H54 (cell line): Measurements from ENCODE around the gene ADAM17.
"Not testable (repeated sequence)": the region's sequence is repeated elsewhere in the genome, so short reads cannot be mapped to it uniquely, and the experiment has no call there.

ENCODE experiments used
- DNase-seq: peaks from one replicate; pipeline ENCODE4 v3.0.0; 2011; ENCODE audit warnings: low spot score, mixed read lengths; ENCODE audit not compliant: insufficient read length
- FAIRE-seq: peaks from 3 replicates; lab custom pipeline; 2011; peaks lifted over from hg19 to GRCh38; lab: Jason Lieb, UNC
- POLR2A ChIP-seq: IDR thresholded peaks from 2 replicates; pipeline ENCODE4 v1.6.1; 2011; ENCODE audit warnings: low read depth, mild to moderate bottlenecking, low read length

ADAM17 gene

DNA sequence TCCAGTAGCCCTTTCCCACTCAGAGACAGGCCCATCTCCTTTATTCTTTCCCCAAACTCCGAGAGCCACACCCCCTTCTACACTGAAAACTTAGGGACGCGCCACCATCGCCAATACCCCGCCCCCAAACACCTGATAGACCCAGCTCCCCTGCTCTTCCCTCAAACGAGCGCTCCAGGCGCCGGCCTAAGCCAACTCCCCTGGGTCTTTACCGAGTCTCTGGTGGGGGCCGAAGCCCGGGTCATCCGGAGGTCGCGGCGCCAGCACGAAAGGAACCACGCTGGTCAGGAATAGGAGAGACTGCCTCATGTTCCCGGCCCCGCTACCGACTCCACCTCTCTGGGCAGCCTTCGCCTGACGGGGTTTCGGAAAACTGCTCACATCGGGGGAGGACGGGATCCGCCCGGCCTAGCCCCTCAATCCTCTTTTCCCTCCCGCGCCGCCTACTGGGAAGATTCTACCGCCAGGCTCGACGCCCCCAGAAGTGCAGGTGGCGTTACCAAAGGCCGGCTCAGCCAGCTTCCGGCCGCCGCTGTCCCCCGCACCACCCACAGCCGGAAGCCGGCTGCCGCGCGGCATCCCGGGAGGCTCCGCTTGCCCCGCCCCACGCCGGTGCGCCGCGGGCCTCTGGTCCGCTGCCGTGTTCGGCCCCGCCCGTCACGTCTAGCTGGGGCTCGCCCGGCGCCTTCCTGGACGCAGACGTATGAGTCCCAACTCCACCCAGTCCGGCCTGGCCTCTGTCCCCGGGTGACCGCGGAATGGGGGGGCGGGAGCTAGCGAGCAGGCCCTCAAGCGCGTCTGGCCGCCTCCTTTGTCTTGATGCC is at the start of gene ADAM17:
Gene ADAM17 (minus strand): TSS at position 534 of the 824 bp plus-strand sequence. CDS start 225 bp downstream, at position 309.
- DNase-seq (peak; percentile 72), FAIRE-seq (peak; percentile 20)
- peak; percentile 81; the same call in 1 of the 2 replicates for TF ChIP-seq POLR2A

DNA sequence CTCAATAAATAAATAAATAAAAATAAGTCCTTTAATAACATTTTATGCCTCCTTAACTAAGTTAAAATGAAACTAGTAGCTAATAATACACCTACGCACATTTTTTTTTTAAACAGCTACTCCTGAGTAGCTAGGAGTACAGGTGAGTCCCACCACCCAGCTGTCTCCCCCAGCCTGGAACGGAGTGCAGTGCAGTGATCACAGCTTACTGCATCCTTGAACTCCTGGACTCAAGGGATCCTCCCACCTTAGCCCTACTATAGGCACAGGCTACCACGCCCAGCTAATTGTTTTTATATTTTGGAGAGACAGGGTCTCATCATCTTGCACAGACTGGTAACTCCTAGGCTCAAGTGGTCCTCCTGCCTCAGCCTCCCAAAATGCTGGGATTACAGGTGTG is 46.8 kb upstream of the ADAM17 start:
- FAIRE-seq: no peak
- TF ChIP-seq POLR2A: no peak
- no peak for DNase-seq

- no peak for DNase-seq
- no peak for TF ChIP-seq POLR2A
- no peak for FAIRE-seq
Measured at GRCh38 chr2:9601397-9601796, 45.8 kb upstream of the ADAM17 start.

- DNase-seq (no peak), FAIRE-seq (no peak)
- no peak for TF ChIP-seq POLR2A
Measured at GRCh38 chr2:9599430-9599829, 43.8 kb upstream of the ADAM17 start.

- DNase-seq (no peak), FAIRE-seq (no peak)
- TF ChIP-seq POLR2A: no peak
Measured at GRCh38 chr2:9596621-9597311, 41.1 kb upstream of the ADAM17 start.

DNA sequence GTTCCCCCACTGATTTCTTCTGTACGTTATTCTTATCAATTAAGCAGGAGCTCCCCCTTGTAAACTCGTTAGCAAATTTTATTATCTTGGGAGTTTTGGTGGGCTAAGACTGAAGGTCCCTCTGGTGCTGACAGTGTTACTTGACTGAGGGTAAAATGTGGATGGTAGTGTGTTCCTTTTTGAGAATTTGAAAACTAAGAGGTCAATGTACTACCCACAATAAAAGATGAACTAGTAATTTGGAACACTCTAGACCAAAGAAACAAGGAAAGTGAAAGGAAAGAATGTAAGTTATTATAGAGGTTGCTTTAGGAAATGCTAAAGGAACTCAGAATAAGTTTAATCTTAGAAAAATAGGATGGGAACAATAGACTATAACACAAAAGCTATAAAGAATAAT is 40.1 kb upstream of the ADAM17 start:
- FAIRE-seq (no peak), DNase-seq (no peak)
- TF ChIP-seq POLR2A: no peak

DNA sequence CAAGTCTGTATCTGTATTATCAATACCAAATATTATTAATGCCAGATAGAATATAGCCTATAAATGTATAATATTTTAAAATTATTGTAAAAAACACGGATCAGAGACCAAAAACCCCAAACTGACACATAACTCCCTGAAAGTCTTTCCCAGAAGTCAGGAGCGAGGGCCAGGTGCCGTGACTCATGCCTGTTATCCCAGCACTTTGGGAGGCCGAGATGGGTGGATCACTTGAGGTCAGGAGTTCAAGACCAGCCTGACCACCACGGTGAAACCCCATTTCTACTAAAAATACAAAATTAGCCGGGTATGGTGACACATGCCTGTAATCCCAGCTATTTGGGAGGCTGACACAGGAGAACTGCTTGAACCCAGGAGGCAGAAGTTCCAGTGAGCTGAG is 39.6 kb upstream of the ADAM17 start:
- not testable (repeated sequence) for DNase-seq
- peak; percentile 71 for FAIRE-seq

DNA sequence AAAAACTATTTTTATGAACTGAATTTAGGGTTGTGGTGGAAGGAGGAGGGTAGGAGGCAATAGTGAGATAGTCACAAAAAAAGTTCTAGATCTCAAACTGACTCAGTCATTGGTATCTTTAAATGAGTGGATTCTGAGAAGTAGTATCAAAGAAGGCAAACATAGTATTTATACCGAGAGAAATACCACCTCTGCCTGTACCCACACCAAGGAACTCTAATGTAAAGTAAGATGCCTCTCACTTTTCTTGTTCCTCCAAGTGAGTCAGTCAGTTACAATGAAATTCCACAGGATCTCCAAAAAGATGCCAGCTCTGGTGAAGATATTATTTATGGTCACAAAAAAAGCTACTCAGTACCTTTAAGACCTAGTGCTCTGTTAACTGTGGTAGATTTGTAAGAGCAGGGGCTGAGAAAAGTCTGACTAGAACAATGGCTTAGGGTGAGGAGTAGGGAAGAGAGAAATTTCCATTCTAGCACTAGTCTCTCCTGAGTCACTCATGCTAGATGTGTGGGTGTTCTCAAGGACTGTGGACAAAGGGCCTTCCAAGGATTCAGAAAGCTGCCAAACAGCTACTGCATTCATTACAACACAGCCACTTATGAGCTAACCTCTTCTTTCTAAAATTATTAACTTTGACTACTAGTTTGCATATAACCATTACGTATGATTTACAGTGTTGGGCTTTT is 38.9 kb upstream of the ADAM17 start:
- no peak for TF ChIP-seq POLR2A
- DNase-seq (peak; percentile 31), FAIRE-seq (peak; percentile 88)

- FAIRE-seq: no peak
- no peak for TF ChIP-seq POLR2A
- no peak for DNase-seq
Measured at GRCh38 chr2:9593925-9594324, 38.3 kb upstream of the ADAM17 start.

- FAIRE-seq (peak; percentile 66), DNase-seq (no peak)
- TF ChIP-seq POLR2A: no peak
Measured at GRCh38 chr2:9592699-9593098, 37.1 kb upstream of the ADAM17 start.

GRCh38 chr2:9590641-9591040 is 35.0 kb upstream of the ADAM17 start:
- FAIRE-seq (peak; percentile 81), DNase-seq (no peak)
- no peak for TF ChIP-seq POLR2A

- DNase-seq: no peak
- TF ChIP-seq POLR2A: no peak
- peak; percentile 33 for FAIRE-seq
Measured at GRCh38 chr2:9586465-9586864, 30.8 kb upstream of the ADAM17 start.

- TF ChIP-seq POLR2A: no peak
- DNase-seq: no peak
- FAIRE-seq: no peak
Measured at GRCh38 chr2:9585486-9585885, 29.9 kb upstream of the ADAM17 start.

DNA sequence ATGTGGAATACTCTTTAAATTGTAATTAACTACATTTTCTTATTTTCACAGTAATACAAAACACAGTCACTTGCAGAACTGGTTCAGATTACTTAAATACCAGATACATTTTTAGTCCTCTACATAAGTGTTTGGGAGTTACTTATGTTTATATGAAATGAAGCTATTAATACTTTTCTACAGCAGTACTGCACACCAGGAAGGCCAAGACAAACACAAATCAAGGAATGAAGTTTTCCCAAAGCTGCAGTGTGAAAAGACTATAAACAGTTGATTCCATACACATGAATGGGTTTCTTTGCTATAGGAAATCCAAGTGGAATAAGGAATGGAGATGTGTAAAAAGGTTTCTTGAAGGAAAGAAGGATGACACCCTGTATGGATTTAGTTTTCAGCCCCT is 29.3 kb upstream of the ADAM17 start:
- not testable (repeated sequence) for DNase-seq, FAIRE-seq

- TF ChIP-seq POLR2A: no peak
- FAIRE-seq: no peak
- DNase-seq: no peak
Measured at GRCh38 chr2:9582624-9583023, 27.0 kb upstream of the ADAM17 start.
